ENCODE results near the gene GLB1L. TPM values are rescaled to one million over a fixed set of nuclear protein-coding genes. Genes with fewer than 3 reads are reported as not detected.

GLB1L gene
- polyA plus RNA-seq, 1 of the 3 experiments (the other 2 are of a cell fraction): 11.7 TPM

- no peaks in the 10 kb centered on the region; the same call in 1 of the 2 replicates for H3K27me3 ChIP-seq (ENCODE audit: insufficient read depth)
- TF ChIP-seq POLR2AphosphoS5 (IDR thresholded peaks at IDR 0.05; ENCODE audit: low read depth, low read length): no peak
- TF ChIP-seq FOSL2 (IDR thresholded peaks at IDR 0.05; ENCODE audit: borderline replicate concordance, low read depth): no peak
- no peak for TF ChIP-seq USF2 (IDR thresholded peaks at IDR 0.05; ENCODE audit: borderline replicate concordance, low read depth, low read length)
- TF ChIP-seq TAF1 (IDR thresholded peaks at IDR 0.05; ENCODE audit: borderline replicate concordance, low read depth, low read length): no peak
- no peak for TF ChIP-seq EP300 (IDR thresholded peaks at IDR 0.05; ENCODE audit: borderline replicate concordance in 1 of 2, low read depth in 1 of 2, low read length in 1 of 2)
- no peak for TF ChIP-seq TCF12 (IDR thresholded peaks at IDR 0.05)
- no peak for TF ChIP-seq TEAD4 (IDR thresholded peaks at IDR 0.05; ENCODE audit: borderline replicate concordance, insufficient read depth)
- TF ChIP-seq FOXJ3 (CRISPR knock-in tag; IDR thresholded peaks at IDR 0.05): no peak
- no peaks in the 10 kb centered on the region for H3K9me3 ChIP-seq
- no peaks in the 10 kb centered on the region for H3K9me2 ChIP-seq
- H3K9ac ChIP-seq: no peak overlapping the region
- DNase-seq: no peak
- H3K27ac ChIP-seq (ENCODE audit: low read depth in 2 of 2, low read length in 1 of 2): no peak overlapping the region
- H3K4me1 ChIP-seq (ENCODE audit: control insufficient read depth in 1 of 2, insufficient read depth in 2 of 2, low read depth in 1 of 2, low read length in 1 of 2): peaks cover 10 to 14% of the 10 kb centered on the region in 2 experiments; a peak in 3 of 4 replicates
- ChIA-PET POLR2A (no interaction called here), CTCF (interaction anchor here (1.2 to 15.4 kb wide), 2 partner anchors 20 to 24 kb away, joined by 3 to 312 read pairs; no protein-coding TSS in a partner anchor)
- no peak overlapping the region for H2AFZ ChIP-seq (ENCODE audit: low read depth)
- peaks cover 6% of the 10 kb centered on the region for H3F3A ChIP-seq (replicated peaks; ENCODE audit: insufficient read depth)
- WGBS (ENCODE audit: low lambda C conversion rate): 87% methylated on average over 3 of the region's 4 CpGs
- H4K20me1 ChIP-seq (ENCODE audit: insufficient read depth): no peaks in the 10 kb centered on the region
- H3K4me2 ChIP-seq: no peak overlapping the region
- no peaks in the 10 kb centered on the region for H3K36me3 ChIP-seq (replicated peaks in 1 of 2; ENCODE audit: control insufficient read depth in 1 of 2, insufficient read depth in 2 of 2, low read length in 1 of 2)
- no peak overlapping the region for H3K4me3 ChIP-seq (ENCODE audit: low read depth in 2 of 2, low read length in 1 of 2)
- H3K79me2 ChIP-seq (ENCODE audit: insufficient read depth): no peaks in the 10 kb centered on the region
Observed at GRCh38 chr2:219272356-219272755, 27.1 kb upstream of the GLB1L start.

DNA sequence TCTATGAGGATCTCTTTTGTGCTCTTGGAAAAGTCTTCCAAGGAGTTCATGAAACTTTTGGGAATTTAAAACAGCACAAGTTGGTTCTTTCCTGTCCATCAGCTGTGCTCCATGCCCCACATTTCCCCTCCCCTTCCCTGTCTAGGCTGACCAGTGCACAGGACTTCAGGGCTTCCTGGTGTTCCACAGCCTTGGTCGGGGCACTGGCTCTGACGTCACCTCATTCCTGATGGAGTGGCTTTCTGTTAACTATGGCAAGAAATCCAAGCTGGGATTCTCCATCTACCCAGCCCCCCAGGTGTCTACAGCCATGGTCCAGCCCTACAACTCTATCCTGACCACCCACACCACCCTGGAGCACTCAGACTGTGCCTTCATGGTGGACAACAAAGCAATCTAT is 25.8 kb upstream of the GLB1L start:
- CTCF ChIA-PET: interaction anchor here (1.0 to 3.4 kb wide), 2 partner anchors 10 to 24 kb away, joined by 3 to 24 read pairs; no protein-coding TSS in a partner anchor
- no peaks in the 10 kb centered on the region for H4K20me1 ChIP-seq (ENCODE audit: insufficient read depth)
- H2AFZ ChIP-seq (ENCODE audit: low read depth): no peak overlapping the region
- H3F3A ChIP-seq (replicated peaks; ENCODE audit: insufficient read depth): peaks cover 6% of the 10 kb centered on the region
- POLR2A ChIA-PET: no interaction called here
- H3K9ac ChIP-seq: no peak overlapping the region
- no peak for TF ChIP-seq USF2 (IDR thresholded peaks at IDR 0.05; ENCODE audit: borderline replicate concordance, low read depth, low read length)
- no peak for TF ChIP-seq ELF1 (IDR thresholded peaks at IDR 0.05)
- no peak for TF ChIP-seq EP300 (IDR thresholded peaks at IDR 0.05; ENCODE audit: borderline replicate concordance in 1 of 2, low read depth in 1 of 2, low read length in 1 of 2)
- TF ChIP-seq, protein P1, sequence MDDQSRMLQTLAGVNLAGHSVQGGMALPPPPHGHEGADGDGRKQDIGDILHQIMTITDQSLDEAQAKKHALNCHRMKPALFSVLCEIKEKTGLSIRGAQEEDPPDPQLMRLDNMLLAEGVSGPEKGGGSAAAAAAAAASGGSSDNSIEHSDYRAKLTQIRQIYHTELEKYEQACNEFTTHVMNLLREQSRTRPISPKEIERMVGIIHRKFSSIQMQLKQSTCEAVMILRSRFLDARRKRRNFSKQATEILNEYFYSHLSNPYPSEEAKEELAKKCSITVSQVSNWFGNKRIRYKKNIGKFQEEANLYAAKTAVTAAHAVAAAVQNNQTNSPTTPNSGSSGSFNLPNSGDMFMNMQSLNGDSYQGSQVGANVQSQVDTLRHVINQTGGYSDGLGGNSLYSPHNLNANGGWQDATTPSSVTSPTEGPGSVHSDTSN (IDR thresholded peaks at IDR 0.05): no peak
- no peak for TF ChIP-seq IRF3 (IDR thresholded peaks at IDR 0.05; ENCODE audit: low read depth, low read length)
- TF ChIP-seq NFIC (IDR thresholded peaks at IDR 0.05; ENCODE audit: borderline replicate concordance): no peak
- TF ChIP-seq MXI1 (IDR thresholded peaks at IDR 0.05; ENCODE audit: low read depth, low read length): no peak
- no peak for TF ChIP-seq RCOR1 (IDR thresholded peaks at IDR 0.05; ENCODE audit: low read length)
- H3K79me2 ChIP-seq (ENCODE audit: insufficient read depth): no peaks in the 10 kb centered on the region
- 93% methylated on average over 2 of the region's 2 CpGs for WGBS (ENCODE audit: low lambda C conversion rate)
- H3K9me2 ChIP-seq: no peaks in the 10 kb centered on the region
- peaks cover 10 to 14% of the 10 kb centered on the region in 2 experiments; a peak in 3 of 4 replicates for H3K4me1 ChIP-seq (ENCODE audit: control insufficient read depth in 1 of 2, insufficient read depth in 2 of 2, low read depth in 1 of 2, low read length in 1 of 2)
- H3K27ac ChIP-seq (ENCODE audit: low read depth in 2 of 2, low read length in 1 of 2): no peak overlapping the region
- no peaks in the 10 kb centered on the region for H3K36me3 ChIP-seq (replicated peaks in 1 of 2; ENCODE audit: control insufficient read depth in 1 of 2, insufficient read depth in 2 of 2, low read length in 1 of 2)
- no peaks in the 10 kb centered on the region for H3K9me3 ChIP-seq
- no peak overlapping the region for H3K4me3 ChIP-seq (ENCODE audit: low read depth in 2 of 2, low read length in 1 of 2)
- no peak for DNase-seq
- H3K4me2 ChIP-seq: no peak overlapping the region
- H3K27me3 ChIP-seq (ENCODE audit: insufficient read depth): no peaks in the 10 kb centered on the region; the same call in 1 of the 2 replicates
